Glomerular visceral epithelial cell (primary cell): ENCODE data around the gene CRISPLD2.
A peak's percentile ranks its signal among the peaks of the same experiment; 100 is the strongest.
"Not testable (repeated sequence)": the region's sequence is repeated elsewhere in the genome, so short reads cannot be mapped to it uniquely, and the experiment has no call there.

Experiments used
- DNase-seq: peaks from one replicate; pipeline ENCODE4 v3.0.0-alpha.2; 2016; ENCODE audit errors: extremely low spot score

The CRISPLD2 gene

GRCh38 chr16:84839956-84840355 is 20.2 kb downstream of the CRISPLD2 start:
- DNase-seq: peak; percentile 98

- DNase-seq: peak; percentile 92
These were observed 21.2 kb downstream of the CRISPLD2 start for GRCh38 chr16:84840687-84841627.

- DNase-seq: no peak
These were observed 22.1 kb downstream of the CRISPLD2 start for GRCh38 chr16:84841787-84842300.

- DNase-seq: no peak
These were observed 22.8 kb downstream of the CRISPLD2 start for GRCh38 chr16:84842516-84843148.

- DNase-seq: no peak
These were observed 23.6 kb downstream of the CRISPLD2 start for GRCh38 chr16:84843149-84844048.

GRCh38 chr16:84844049-84844350 is 24.2 kb downstream of the CRISPLD2 start:
- DNase-seq: no peak

- DNase-seq: no peak
These were observed 25.0 kb downstream of the CRISPLD2 start for GRCh38 chr16:84844559-84845495.

GRCh38 chr16:84845496-84846002 is 25.8 kb downstream of the CRISPLD2 start:
- no peak for DNase-seq

- DNase-seq: peak; percentile 46
These were observed 28.0 kb downstream of the CRISPLD2 start for GRCh38 chr16:84847564-84848355.

GRCh38 chr16:84848986-84849634 is 29.3 kb downstream of the CRISPLD2 start:
- no peak for DNase-seq

- DNase-seq: no peak
These were observed 30.0 kb downstream of the CRISPLD2 start for GRCh38 chr16:84849751-84850150.

GRCh38 chr16:84850714-84851113 is 30.9 kb downstream of the CRISPLD2 start:
- DNase-seq: no peak

GRCh38 chr16:84851192-84852127 is 31.7 kb downstream of the CRISPLD2 start:
- DNase-seq: peak; percentile 99

- DNase-seq: peak; percentile 41
These were observed 33.7 kb downstream of the CRISPLD2 start for GRCh38 chr16:84853534-84853933.

GRCh38 chr16:84854759-84855158 is 35.0 kb downstream of the CRISPLD2 start:
- no peak for DNase-seq

- DNase-seq: not testable (repeated sequence)
These were observed 35.8 kb downstream of the CRISPLD2 start for GRCh38 chr16:84855435-84856202.

GRCh38 chr16:84856203-84856581 is 36.4 kb downstream of the CRISPLD2 start:
- DNase-seq: not testable (repeated sequence)
